K562 (cell line): Measurements from ENCODE around the gene POLR3K. TPM values are rescaled to one million over a fixed set of nuclear protein-coding genes. Genes with fewer than 3 reads are reported as not detected.

ENCODE experiments used
- ATAC-seq: fragments of 200-7000 bp; cut with Tn5 transposase; 3 replicates; pipeline ENCODE4 v1.9.1; 2020; ENCODE audit warnings: moderate library complexity
- BruUV-seq: library from RNA; stranded (reverse); fragments of 400-500 nt; replicated peaks from 2 replicates; lab custom pipeline; 2021; lab: Mats Ljungman, UMichigan
- CTCF ChIA-PET: fragments of 300-600 bp; formaldehyde crosslinking; extraction: SDS; loops from one replicate; lab custom pipeline; 2021; ENCODE audit warnings: low intra/inter-chr PET ratio; lab: Yijun Ruan, JAX
- POLR2A ChIA-PET: fragments of 300-600, 350-650 bp; sonication (Branson Sonifier 250); formaldehyde crosslinking; extraction: SDS; loops from one replicate; lab custom pipeline; 2021; ENCODE audit warnings: antibody characterized with exemption, inconsistent platforms; lab: Yijun Ruan, JAX
- DNase-seq, 4 experiments: peaks; one replicate each; pipeline versions ENCODE4 v3.0.0 to v3.0.0-alpha.2; 2011 to 2018; ENCODE audit warnings: low spot score in 3 of 4, mixed read lengths in 3 of 4; ENCODE audit errors: extremely low read depth in 1 of 4
- FAIRE-seq: peaks from 2 replicates; lab custom pipeline; 2011; peaks lifted over from hg19 to GRCh38; lab: Jason Lieb, UNC
- H2AFZ ChIP-seq: 2 replicates; pipeline ENCODE4 v1.6.0; 2011; ENCODE audit warnings: low read depth, low read length, control low read depth, inconsistent platforms
- H3K27ac ChIP-seq: fragments of 200-600 bp; 3 replicates; pipeline ENCODE4 v1.8.0; 2011; ENCODE audit warnings: low read depth, mild to moderate bottlenecking, control low read depth, inconsistent platforms, low read length, moderate library complexity, mixed read lengths; ENCODE audit errors: extremely low read depth
- H3K27me3 ChIP-seq, 2 experiments: fragments of 300-600 bp in 1 of 2; 2 replicates in 1 of 2; 3 replicates in 1 of 2; pipeline versions ENCODE4 v1.6.0 to v1.8.0; 2011; ENCODE audit warnings: inconsistent platforms in 2 of 2, low read length in 2 of 2, mild to moderate bottlenecking in 1 of 2, mixed read lengths in 1 of 2, moderate library complexity in 1 of 2; ENCODE audit not compliant: control insufficient read depth in 2 of 2, insufficient read depth in 2 of 2
- H3K36me3 ChIP-seq: fragments of 300-600 bp; 3 replicates; pipeline ENCODE4 v1.8.0; 2011; ENCODE audit warnings: mild to moderate bottlenecking, low read length, inconsistent platforms; ENCODE audit not compliant: control insufficient read depth, insufficient read depth
- H3K4me1 ChIP-seq, 2 experiments: fragments of 200-600 bp in 1 of 2; replicated peaks in 1 of 2; 2 replicates in 1 of 2; 3 replicates in 1 of 2; pipeline versions ENCODE4 v1.5.1 to v1.8.0; 2011; ENCODE audit warnings: inconsistent platforms in 2 of 2, low read length in 2 of 2, mild to moderate bottlenecking in 1 of 2, mixed read lengths in 1 of 2, moderate library complexity in 1 of 2; ENCODE audit not compliant: control insufficient read depth in 2 of 2, insufficient read depth in 2 of 2
- H3K4me2 ChIP-seq: 2 replicates; pipeline ENCODE4 v1.6.1; 2011; ENCODE audit warnings: low read length, control low read depth, inconsistent platforms, mixed read lengths; ENCODE audit not compliant: insufficient read depth
- H3K4me3 ChIP-seq: fragments of 200-600 bp; sonication (generic), shearing (Covaris generic); 2 replicates; pipeline ENCODE4 v1.5.1; 2016; ENCODE audit warnings: control low read depth, inconsistent platforms
- H3K79me2 ChIP-seq: fragments of 200-600 bp; 3 replicates; pipeline ENCODE4 v1.8.0; 2011; ENCODE audit warnings: low read length, inconsistent platforms; ENCODE audit not compliant: control insufficient read depth, insufficient read depth
- H3K9ac ChIP-seq, 2 experiments: 2 replicates each; pipeline versions ENCODE4 v1.6.0 to v1.6.1; 2011; ENCODE audit warnings: low read depth in 2 of 2, low read length in 2 of 2, control low read depth in 1 of 2, inconsistent platforms in 1 of 2, mild to moderate bottlenecking in 1 of 2, mixed read lengths in 1 of 2; ENCODE audit not compliant: insufficient read depth in 1 of 2
- H3K9me1 ChIP-seq: one replicate; pipeline ENCODE4 v1.6.0; 2011; ENCODE audit warnings: inconsistent platforms, mild to moderate bottlenecking, low read length, moderate library complexity; ENCODE audit not compliant: control insufficient read depth, insufficient read depth
- H3K9me3 ChIP-seq: replicated peaks from 2 replicates; pipeline ENCODE4 v1.5.1; 2011; ENCODE audit warnings: low read depth, low read length, inconsistent platforms; ENCODE audit not compliant: control insufficient read depth, insufficient read depth
- H4K20me1 ChIP-seq: replicated peaks from 2 replicates; pipeline ENCODE4 v1.6.1; 2011; ENCODE audit warnings: low read length, inconsistent platforms, mixed read lengths; ENCODE audit not compliant: control insufficient read depth, insufficient read depth
- ATF7 ChIP-seq: fragments of 450-650 bp; IDR thresholded peaks from 2 replicates; pipeline ENCODE4 v1.7.1; 2014; ENCODE audit warnings: mild to moderate bottlenecking, moderate library complexity
- EZH2 ChIP-seq: IDR thresholded peaks from 2 replicates; pipeline ENCODE4 v1.6.1; 2012; ENCODE audit warnings: low read depth, mild to moderate bottlenecking, inconsistent platforms, low read length, borderline replicate concordance
- MED1 ChIP-seq: sonication (generic); formaldehyde crosslinking; IDR thresholded peaks from 2 replicates; pipeline ENCODE4 v1.8.1; 2023; ENCODE audit warnings: missing genetic modification reagents, borderline replicate concordance
- TOE1 ChIP-seq, 2 experiments: fragments of 450-650 bp in 1 of 2; sonication (generic) in 1 of 2; formaldehyde crosslinking in 1 of 2; IDR thresholded peaks; 2 replicates each; pipeline versions ENCODE4 v1.7.1 to v1.8.0; 2016 to 2022; ENCODE audit warnings: borderline replicate concordance in 2 of 2, mild to moderate bottlenecking in 2 of 2, antibody characterized with exemption in 1 of 2, inconsistent platforms in 1 of 2, low read depth in 1 of 2, missing genetic modification reagents in 1 of 2, moderate library complexity in 1 of 2
- ZNF764 ChIP-seq: fragments of 250-450 bp; sonication (Bioruptor Pico); IDR thresholded peaks from 2 replicates; pipeline ENCODE4 v1.4.0; 2020; ENCODE audit warnings: low read depth, mild to moderate bottlenecking, moderate library complexity
- ZNF785 ChIP-seq: fragments of 250-450 bp; sonication (Bioruptor Pico); IDR thresholded peaks from 2 replicates; pipeline ENCODE4 v1.4.0; 2020; ENCODE audit warnings: mild to moderate bottlenecking
- WGBS: fragments of 100-300 bp; shearing (Covaris generic); methylation state at CpG from one replicate; pipeline ENCODE4 v1.1.6; 2016; ENCODE audit warnings: low coverage, mixed read lengths; ENCODE audit not compliant: insufficient coverage; ENCODE audit errors: missing lambda C conversion rate; 5-methylcytosine and 5-hydroxymethylcytosine counted together
- in situ Hi-C: fragments of 300-500 bp; cut with MboI; formaldehyde crosslinking; loops from 4 replicates; pipeline ENCODE4 v1.15.0; 2018; ENCODE audit warnings: inconsistent platforms, mixed read lengths
- intact Hi-C: fragments of 100-400 bp; cut with micrococcal nuclease; formaldehyde crosslinking; loops from 2 replicates; pipeline ENCODE4 v1.14.2; 2022
- polyA plus RNA-seq, 8 experiments: library from polyadenylated mRNA; depleted of rRNA in 4 of 8; stranded (reverse) in 5 of 8; unstranded in 3 of 8; fragments of >200 nt; fragmentation: Nextera tagmentation in 2 of 8; fragmentation: Illumina TruSeq in 1 of 8; extraction: Ambion mirVana in 2 of 8; extraction: Trizol in 1 of 8; gene quantifications; 2 replicates each; pipeline versions ENCODE4 v1.2.1 to v1.2.3, GENCODE V29; 2011 to 2014; ENCODE audit warnings: inconsistent platforms in 1 of 8, missing spikeins in 1 of 8
- total RNA-seq, 7 experiments: library from RNA; depleted of rRNA in 6 of 7; stranded (reverse); fragments of >200 nt in 6 of 7; fragmentation: Illumina TruSeq in 2 of 7; extraction: Trizol in 2 of 7; gene quantifications; 2 replicates each; pipeline versions ENCODE4 v1.2.1 to v1.2.3, GENCODE V29; 2011 to 2021; ENCODE audit warnings: low replicate concordance in 1 of 7
- TF ChIP-seq, protein P1 (sequence below), 2 experiments: fragments of 250-450 bp in 1 of 2; fragments of 450-650 bp in 1 of 2; sonication (Bioruptor Pico) in 1 of 2; IDR thresholded peaks; 2 replicates each; pipeline versions ENCODE4 v1.6.1 to v1.8.0; 2016 to 2021; ENCODE audit warnings: mild to moderate bottlenecking in 2 of 2, moderate library complexity in 2 of 2, missing compliant biosample characterization in 1 of 2, missing genetic modification characterization in 1 of 2
- TF ChIP-seq, protein P2 (sequence below): sonication (generic); formaldehyde crosslinking; IDR thresholded peaks from 2 replicates; pipeline ENCODE4 v1.9.0; 2022; ENCODE audit warnings: mild to moderate bottlenecking, missing genetic modification reagents

Gene POLR3K
- total and polyA plus RNA-seq, 9 of the 15 experiments (the other 6 are each of a cell fraction or from before 2014, with no cell fraction given): 42.1 to 315 (median 86.7) TPM

DNA sequence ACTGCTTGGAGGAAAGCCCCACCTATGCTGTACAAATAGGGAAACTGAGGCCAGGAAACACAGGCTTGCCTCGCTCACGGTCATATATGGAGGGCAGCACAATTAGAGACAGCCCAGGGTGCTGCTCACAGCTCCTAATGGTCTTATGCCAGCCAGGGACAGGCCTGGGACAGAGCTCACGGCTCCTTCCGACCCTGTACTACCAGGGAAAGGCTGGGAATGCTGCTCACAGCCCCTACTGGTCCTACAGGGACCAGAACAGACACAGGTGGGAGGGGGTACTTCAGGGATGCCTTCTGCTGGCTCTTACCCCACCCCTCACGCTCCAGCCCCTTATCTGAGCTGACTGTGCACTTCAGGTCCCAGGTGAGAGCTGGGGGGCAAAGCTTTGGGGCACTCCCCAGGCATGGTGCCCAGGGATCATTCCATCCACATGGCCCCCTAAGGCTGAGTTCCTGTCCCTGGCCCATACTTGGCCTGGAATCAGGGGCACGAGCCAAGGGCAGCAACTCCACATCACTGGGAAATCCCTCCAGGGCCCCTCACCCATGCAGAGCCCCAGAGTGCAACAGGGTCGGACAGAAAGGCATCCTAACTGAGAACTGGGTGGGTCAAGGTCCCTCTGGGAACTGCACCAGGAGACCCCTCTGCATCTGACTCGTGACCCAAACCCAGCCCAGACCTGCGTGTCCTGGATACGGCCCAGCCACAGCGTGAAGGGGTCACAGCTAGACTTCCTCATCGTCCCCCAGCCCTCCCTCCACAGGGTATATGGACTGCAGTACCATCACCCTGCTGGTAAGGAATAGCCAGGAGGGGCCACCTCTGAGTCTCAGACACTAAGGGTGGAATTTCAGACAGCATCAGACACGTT lies 13.1 kb upstream of the POLR3K start:
- Histone ChIP-seq H3K36me3 (no peaks in the 10 kb centered on the region), H3K4me3 (no peak overlapping the region), H4K20me1 (peaks cover 10% of the 10 kb centered on the region), H2AFZ (no peak overlapping the region), H3K27ac (no peak overlapping the region), H3K79me2 (no peaks in the 10 kb centered on the region), H3K9ac (peak overlapping the region in 1 of 2 experiments; percentile 37; a peak in 2 of 4 replicates), H3K9me3 (no peaks in the 10 kb centered on the region), H3K4me2 (no peak overlapping the region), H3K27me3 (no peaks in the 10 kb centered on the region), H3K4me1 (peaks cover 0 to 58% of the 10 kb centered on the region in 2 experiments; a peak in 3 of 5 replicates), H3K9me1 (no peaks in the 10 kb centered on the region)
- TF ChIP-seq, protein P1, sequence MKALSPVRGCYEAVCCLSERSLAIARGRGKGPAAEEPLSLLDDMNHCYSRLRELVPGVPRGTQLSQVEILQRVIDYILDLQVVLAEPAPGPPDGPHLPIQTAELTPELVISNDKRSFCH (CRISPR knock-in tag; IDR thresholded peaks at IDR 0.05): no peak
- TF ChIP-seq, protein P1 (tag; IDR thresholded peaks at IDR 0.05): no peak
- TF ChIP-seq ZNF785 (CRISPR knock-in tag): no peak
- TF ChIP-seq, protein P2, sequence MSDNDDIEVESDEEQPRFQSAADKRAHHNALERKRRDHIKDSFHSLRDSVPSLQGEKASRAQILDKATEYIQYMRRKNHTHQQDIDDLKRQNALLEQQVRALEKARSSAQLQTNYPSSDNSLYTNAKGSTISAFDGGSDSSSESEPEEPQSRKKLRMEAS (CRISPR knock-in tag): 0 out of 2 replicates have a peak, but pooled peaks have one; percentile 8
- TF ChIP-seq ZNF764 (CRISPR knock-in tag): no peak
- 0 out of 2 replicates have a peak, but pooled peaks have one; percentile 10 for TF ChIP-seq MED1 (CRISPR knock-in tag)
- no peak for TF ChIP-seq TOE1 (IDR thresholded peaks at IDR 0.05; ENCODE audit: borderline replicate concordance)
- TF ChIP-seq TOE1 (CRISPR knock-in tag; IDR thresholded peaks at IDR 0.05; ENCODE audit: borderline replicate concordance, low read depth): no peak
- TF ChIP-seq EZH2: no peak
- TF ChIP-seq ATF7: no peak
- FAIRE-seq (peak; percentile 6), ATAC-seq (no peak), DNase-seq (no peak)
- no TSS peak for BruUV-seq
- ChIA-PET CTCF (interaction anchor here (0.8 to 7.3 kb wide), 4 partner anchors 30 to 296 kb away, joined by 3 to 125 read pairs (median 24); partner anchors contain the start of gene HBQ1), POLR2A (interaction anchor here (0.6 to 1.7 kb wide), 10 partner anchors 9 to 584 kb away, joined by 3 to 8 read pairs (median 4); partner anchors contain the start of genes HBQ1 and POLR3K)
- 54% methylated on average over 13 of the region's 13 CpGs for WGBS
- intact Hi-C loops (no loop called here), in situ Hi-C loops (no loop called here)
